IMR-90 (cell line): ENCODE measurements around the gene ST6GALNAC4. TPM values are rescaled to one million over a fixed set of nuclear protein-coding genes. Genes with fewer than 3 reads are reported as not detected.

Experiments
- ATAC-seq: fragments of 200-7000 bp; cut with Tn5 transposase; 2 replicates; pipeline ENCODE4 v1.9.1; 2020; ENCODE audit warnings: low read depth, mild to moderate bottlenecking, moderate library complexity
- BruUV-seq: library from RNA; stranded (reverse); fragments of 400-500 nt; replicated peaks from 2 replicates; lab custom pipeline; 2021; lab: Mats Ljungman, UMichigan
- CTCF ChIA-PET: fragments of 300-600 bp; formaldehyde crosslinking; extraction: SDS; loops from one replicate; lab custom pipeline; 2021; ENCODE audit warnings: antibody characterized with exemption; lab: Yijun Ruan, JAX
- POLR2A ChIA-PET: fragments of 300-600 bp; sonication (Branson Sonifier 250); formaldehyde crosslinking; loops from one replicate; lab custom pipeline; 2022; ENCODE audit warnings: antibody characterized with exemption; ENCODE audit not compliant: unreplicated experiment; lab: Charles Lee
- DNase-seq: peaks from one replicate; pipeline ENCODE4 v3.0.0; 2013
- H2AFZ ChIP-seq: replicated peaks from 2 replicates; pipeline ENCODE3; 2013; ENCODE audit warnings: low read length, mild to moderate bottlenecking; ENCODE audit not compliant: poor library complexity
- H2AK5ac ChIP-seq: 2 replicates; pipeline ENCODE4 v1.6.1; 2013; ENCODE audit warnings: low read depth, low read length, inconsistent platforms
- H2AK9ac ChIP-seq: replicated peaks from 2 replicates; pipeline ENCODE3; 2013; ENCODE audit warnings: mild to moderate bottlenecking, low read depth, low read length, moderate library complexity; ENCODE audit not compliant: poor library complexity
- H2BK120ac ChIP-seq: 2 replicates; pipeline ENCODE4 v1.6.1; 2013; ENCODE audit warnings: low read depth, low read length, inconsistent platforms
- H2BK15ac ChIP-seq: 3 replicates; pipeline ENCODE4 v1.6.1; 2013; ENCODE audit warnings: low read depth, low read length, inconsistent platforms
- H2BK20ac ChIP-seq: 2 replicates; pipeline ENCODE4 v1.6.1; 2013; ENCODE audit warnings: low read depth, mild to moderate bottlenecking, inconsistent platforms, low read length, moderate library complexity
- H2BK5ac ChIP-seq: 2 replicates; pipeline ENCODE4 v1.6.1; 2013; ENCODE audit warnings: mild to moderate bottlenecking, low read depth, low read length, inconsistent platforms; ENCODE audit not compliant: poor library complexity, severe bottlenecking
- H3K14ac ChIP-seq: replicated peaks from 2 replicates; pipeline ENCODE4 v1.6.1; 2013; ENCODE audit warnings: low read depth, low read length, inconsistent platforms
- H3K18ac ChIP-seq: 2 replicates; pipeline ENCODE4 v1.6.1; 2013; ENCODE audit warnings: low read depth, low read length, control low read depth
- H3K23ac ChIP-seq: 2 replicates; pipeline ENCODE4 v1.6.1; 2013; ENCODE audit warnings: low read depth, low read length, inconsistent platforms
- H3K27ac ChIP-seq: 2 replicates; pipeline ENCODE4 v1.5.1; 2013; ENCODE audit warnings: mild to moderate bottlenecking, control low read depth, low read length; ENCODE audit not compliant: insufficient read depth
- H3K27me3 ChIP-seq: 2 replicates; pipeline ENCODE4 v1.6.1; 2013; ENCODE audit warnings: low read length; ENCODE audit not compliant: control insufficient read depth, insufficient read depth
- H3K36me3 ChIP-seq: 2 replicates; pipeline ENCODE4 v1.6.1; 2013; ENCODE audit warnings: low read length, mixed read lengths; ENCODE audit not compliant: control insufficient read depth, insufficient read depth
- H3K4ac ChIP-seq: 2 replicates; pipeline ENCODE4 v1.6.1; 2013; ENCODE audit warnings: low read depth, low read length, inconsistent platforms
- H3K4me1 ChIP-seq: 2 replicates; pipeline ENCODE4 v1.6.1; 2013; ENCODE audit warnings: low read length, mixed read lengths; ENCODE audit not compliant: control insufficient read depth, insufficient read depth
- H3K4me2 ChIP-seq: 2 replicates; pipeline ENCODE4 v1.6.1; 2013; ENCODE audit warnings: low read depth, mild to moderate bottlenecking, control low read depth, low read length, moderate library complexity
- H3K4me3 ChIP-seq: 2 replicates; pipeline ENCODE4 v1.5.1; 2013; ENCODE audit warnings: low read depth, mild to moderate bottlenecking, control low read depth, low read length, moderate library complexity; ENCODE audit not compliant: insufficient read depth
- H3K56ac ChIP-seq: 2 replicates; pipeline ENCODE4 v1.6.1; 2013; ENCODE audit warnings: low read length, inconsistent platforms; ENCODE audit not compliant: insufficient read depth; ENCODE audit errors: extremely low read depth
- H3K79me1 ChIP-seq, 2 experiments: 2 replicates each; pipeline ENCODE4 v1.6.1; 2013; ENCODE audit warnings: low read length in 2 of 2, inconsistent platforms in 1 of 2, low read depth in 1 of 2
- H3K9ac ChIP-seq: 2 replicates; pipeline ENCODE4 v1.6.1; 2013; ENCODE audit warnings: low read depth, low read length, control low read depth
- H3K9me1 ChIP-seq: 2 replicates; pipeline ENCODE4 v1.6.1; 2013; ENCODE audit warnings: low read length, inconsistent platforms; ENCODE audit not compliant: insufficient read depth
- H3K9me3 ChIP-seq: 2 replicates; pipeline ENCODE4 v1.6.1; 2013; ENCODE audit warnings: low read length; ENCODE audit not compliant: control insufficient read depth, insufficient read depth
- H4K20me1 ChIP-seq: 2 replicates; pipeline ENCODE4 v1.6.1; 2013; ENCODE audit warnings: low read length, inconsistent platforms; ENCODE audit not compliant: insufficient read depth
- H4K5ac ChIP-seq: 2 replicates; pipeline ENCODE4 v1.6.1; 2013; ENCODE audit warnings: mild to moderate bottlenecking, low read depth, low read length, control low read depth
- H4K8ac ChIP-seq, 2 experiments: 2 replicates each; pipeline ENCODE4 v1.6.1; 2013; ENCODE audit warnings: low read depth in 2 of 2, low read length in 2 of 2, control low read depth in 1 of 2, inconsistent platforms in 1 of 2
- H4K91ac ChIP-seq: 2 replicates; pipeline ENCODE4 v1.6.1; 2013; ENCODE audit warnings: low read depth, low read length, inconsistent platforms; ENCODE audit not compliant: insufficient read depth
- BHLHE40 ChIP-seq: fragments of 150-350 bp; IDR thresholded peaks from 2 replicates; pipeline ENCODE4 v1.6.1; 2016; ENCODE audit warnings: mild to moderate bottlenecking, low read depth, low read length
- CEBPB ChIP-seq: IDR thresholded peaks from 2 replicates; pipeline ENCODE4 v1.6.1; 2012; ENCODE audit warnings: low read depth, low read length, improper control_type of control experiment
- CHD1 ChIP-seq: IDR thresholded peaks from 2 replicates; pipeline ENCODE4 v1.6.1; 2012; ENCODE audit warnings: low read depth, low read length, improper control_type of control experiment
- FOS ChIP-seq: fragments of 150-350 bp; IDR thresholded peaks from 2 replicates; pipeline ENCODE4 v1.6.1; 2016; ENCODE audit warnings: low read depth, low read length
- MAFK ChIP-seq: IDR thresholded peaks from 2 replicates; pipeline ENCODE4 v1.6.1; 2012; ENCODE audit warnings: low read depth, low read length, improper control_type of control experiment
- MAZ ChIP-seq: IDR thresholded peaks from 2 replicates; pipeline ENCODE4 v1.6.1; 2012; ENCODE audit warnings: low read depth, mild to moderate bottlenecking, low read length, improper control_type of control experiment, moderate library complexity, borderline replicate concordance
- MXI1 ChIP-seq: IDR thresholded peaks from 2 replicates; pipeline ENCODE4 v1.6.1; 2012; ENCODE audit warnings: low read depth, mild to moderate bottlenecking, low read length, moderate library complexity, borderline replicate concordance
- NFE2L2 ChIP-seq: fragments of 150-350 bp; IDR thresholded peaks from 2 replicates; pipeline ENCODE4 v1.6.1; 2016; ENCODE audit warnings: low read depth, mild to moderate bottlenecking, low read length
- POLR2A ChIP-seq: IDR thresholded peaks from 2 replicates; pipeline ENCODE4 v1.6.1; 2012; ENCODE audit warnings: mild to moderate bottlenecking, low read depth, low read length
- RAD21 ChIP-seq: IDR thresholded peaks from 2 replicates; pipeline ENCODE4 v1.6.1; 2012; ENCODE audit warnings: low read length, improper control_type of control experiment
- RCOR1 ChIP-seq: IDR thresholded peaks from 2 replicates; pipeline ENCODE4 v1.6.1; 2012; ENCODE audit warnings: mild to moderate bottlenecking, low read length, improper control_type of control experiment; ENCODE audit not compliant: insufficient replicate concordance
- RFX5 ChIP-seq: IDR thresholded peaks from 2 replicates; pipeline ENCODE4 v1.8.0; 2012; ENCODE audit warnings: low read depth, mild to moderate bottlenecking, low read length, moderate library complexity
- SMC3 ChIP-seq: fragments of 150-350 bp; IDR thresholded peaks from 2 replicates; pipeline ENCODE4 v1.6.1; 2016; ENCODE audit warnings: low read depth, mild to moderate bottlenecking, antibody characterized with exemption, low read length, moderate library complexity
- WGBS, 2 experiments: methylation state at CpG; one replicate each; pipeline versions ENCODE4 v1.1.5 to v1.1.7; 2013; ENCODE audit warnings: missing lambda C conversion rate in 2 of 2; ENCODE audit not compliant: insufficient read length in 1 of 2; ENCODE audit errors: extremely low coverage in 2 of 2; 5-methylcytosine and 5-hydroxymethylcytosine counted together
- dilution Hi-C: fragments of 300-500 bp; cut with HindIII; formaldehyde crosslinking; loops from one replicate; pipeline ENCODE4 v1.14.3; 2018; ENCODE audit warnings: low sequenced_read_pairs; ENCODE audit not compliant: unreplicated experiment
- in situ Hi-C: fragments of 300-500 bp; cut with MboI; formaldehyde crosslinking; loops from 3 replicates; pipeline ENCODE4 v1.14.3; 2019; ENCODE audit warnings: low sequenced_read_pairs, inconsistent platforms, mixed read lengths
- intact Hi-C: fragments of 100-400 bp; cut with micrococcal nuclease; formaldehyde crosslinking; loops from 2 replicates; pipeline ENCODE4 v1.10.0; 2022
- polyA plus RNA-seq, 3 experiments: library from polyadenylated mRNA; depleted of rRNA; stranded (reverse); fragments of >200 nt; gene quantifications; 2 replicates each; pipeline ENCODE4 v1.2.3, GENCODE V29; 2012; ENCODE audit warnings: low replicate concordance in 1 of 3
- total RNA-seq: library from RNA; depleted of rRNA; stranded (reverse); fragments of >200 nt; gene quantifications from 2 replicates; pipeline ENCODE4 v1.2.3, GENCODE V29; 2012
- TF ChIP-seq, protein P1 (sequence below): fragments of 150-350 bp; IDR thresholded peaks from 2 replicates; pipeline ENCODE4 v1.6.1; 2016; ENCODE audit warnings: low read depth, mild to moderate bottlenecking, low read length, moderate library complexity, borderline replicate concordance
- TF ChIP-seq, protein P2 (sequence below): conservative IDR thresholded peaks from 2 replicates; pipeline ENCODE4 v1.5.1; 2012; ENCODE audit warnings: mild to moderate bottlenecking, low read depth, low read length, improper control_type of control experiment

The ST6GALNAC4 gene
- total and polyA plus RNA-seq, 2 of the 4 experiments (the other 2 are of a cell fraction) = 12.5 to 32.9 TPM

DNA sequence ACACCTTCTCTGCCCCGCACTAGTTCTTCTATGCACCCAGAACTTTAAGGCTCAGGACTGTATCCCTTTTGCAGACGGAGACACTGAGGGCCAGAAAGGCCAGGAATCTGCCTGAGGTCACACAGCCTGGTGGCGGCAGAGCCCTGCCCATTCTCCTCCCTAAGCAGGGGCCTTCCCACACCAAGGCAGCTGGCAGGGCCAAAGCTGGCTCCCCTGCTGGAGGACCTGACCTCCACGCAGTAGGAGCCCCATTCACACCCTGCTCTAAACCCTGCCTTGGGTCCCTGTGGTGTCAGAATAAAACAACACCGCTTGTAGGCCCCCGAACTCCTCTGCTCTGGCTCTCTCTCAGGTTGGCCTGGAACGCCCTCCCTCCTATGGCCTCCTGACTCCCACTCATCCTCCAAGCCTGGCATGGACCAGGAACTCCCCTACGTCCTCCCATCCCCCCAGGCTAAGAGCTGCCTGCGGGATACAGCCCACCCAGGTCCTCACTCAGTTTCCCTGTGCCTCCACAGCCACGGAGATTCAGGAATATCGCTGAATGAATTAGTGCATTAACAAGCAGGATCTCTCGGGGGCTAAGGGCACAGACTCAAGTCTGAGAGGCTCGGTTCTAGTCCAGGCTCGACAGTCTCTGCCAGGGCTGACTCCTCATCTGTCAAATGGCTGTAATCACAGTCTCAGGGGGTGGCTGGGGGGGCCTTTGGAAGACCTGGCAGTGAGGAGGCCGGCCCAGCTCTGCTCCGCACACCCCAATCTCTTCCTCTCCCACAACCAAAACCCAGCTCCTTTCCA lies 20.2 kb downstream of the ST6GALNAC4 start:
- Histone ChIP-seq H3K4ac (no peak overlapping the region), H2AK9ac (peak overlapping the region; percentile 15), H3K4me1 (peaks cover 20% of the 10 kb centered on the region), H4K8ac (peak overlapping the region in 1 of 2 experiments; percentile 22; a peak in 1 of 4 replicates), H3K18ac (no peak overlapping the region), H3K27me3 (no peaks in the 10 kb centered on the region), H2BK120ac (no peak overlapping the region), H3K23ac (0 out of 2 replicates have a peak overlapping the region, but pooled peaks have one; percentile 5), H4K91ac (no peak overlapping the region; the same call in 1 of the 2 replicates), H2AK5ac (no peak overlapping the region; the same call in 1 of the 2 replicates), H3K4me3 (no peak overlapping the region; the same call in 1 of the 2 replicates), H3K9me3 (peaks cover 15% of the 10 kb centered on the region), H3K27ac (peak overlapping the region; percentile 63; the same call in 1 of the 2 replicates), H2BK5ac (no peak overlapping the region), H4K5ac (no peak overlapping the region), H3K9me1 (peaks cover 12% of the 10 kb centered on the region), H2BK15ac (no peak overlapping the region), H3K56ac (no peak overlapping the region), H4K20me1 (peaks cover 27% of the 10 kb centered on the region), H2AFZ (peak overlapping the region; percentile 72), H3K4me2 (peak overlapping the region; percentile 82), H3K79me1 (peaks cover 19 to 63% of the 10 kb centered on the region in 2 experiments), H3K9ac (peak overlapping the region; percentile 26; the same call in 1 of the 2 replicates), H3K14ac (no peak overlapping the region), H2BK20ac (no peak overlapping the region), H3K36me3 (peaks cover 39% of the 10 kb centered on the region)
- intact Hi-C loops = no loop called here
- no peak for TF ChIP-seq RCOR1
- no peak for TF ChIP-seq MAFK
- TF ChIP-seq RFX5 = no peak
- TF ChIP-seq NFE2L2 = no peak
- no peak for TF ChIP-seq MXI1
- no peak for TF ChIP-seq BHLHE40
- TF ChIP-seq CHD1 = no peak
- TF ChIP-seq, protein P1, sequence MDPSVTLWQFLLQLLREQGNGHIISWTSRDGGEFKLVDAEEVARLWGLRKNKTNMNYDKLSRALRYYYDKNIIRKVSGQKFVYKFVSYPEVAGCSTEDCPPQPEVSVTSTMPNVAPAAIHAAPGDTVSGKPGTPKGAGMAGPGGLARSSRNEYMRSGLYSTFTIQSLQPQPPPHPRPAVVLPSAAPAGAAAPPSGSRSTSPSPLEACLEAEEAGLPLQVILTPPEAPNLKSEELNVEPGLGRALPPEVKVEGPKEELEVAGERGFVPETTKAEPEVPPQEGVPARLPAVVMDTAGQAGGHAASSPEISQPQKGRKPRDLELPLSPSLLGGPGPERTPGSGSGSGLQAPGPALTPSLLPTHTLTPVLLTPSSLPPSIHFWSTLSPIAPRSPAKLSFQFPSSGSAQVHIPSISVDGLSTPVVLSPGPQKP = no peak
- no peak for TF ChIP-seq SMC3
- no peak for TF ChIP-seq RAD21
- no peak for TF ChIP-seq FOS
- TF ChIP-seq MAZ = no peak
- TF ChIP-seq, protein P2, sequence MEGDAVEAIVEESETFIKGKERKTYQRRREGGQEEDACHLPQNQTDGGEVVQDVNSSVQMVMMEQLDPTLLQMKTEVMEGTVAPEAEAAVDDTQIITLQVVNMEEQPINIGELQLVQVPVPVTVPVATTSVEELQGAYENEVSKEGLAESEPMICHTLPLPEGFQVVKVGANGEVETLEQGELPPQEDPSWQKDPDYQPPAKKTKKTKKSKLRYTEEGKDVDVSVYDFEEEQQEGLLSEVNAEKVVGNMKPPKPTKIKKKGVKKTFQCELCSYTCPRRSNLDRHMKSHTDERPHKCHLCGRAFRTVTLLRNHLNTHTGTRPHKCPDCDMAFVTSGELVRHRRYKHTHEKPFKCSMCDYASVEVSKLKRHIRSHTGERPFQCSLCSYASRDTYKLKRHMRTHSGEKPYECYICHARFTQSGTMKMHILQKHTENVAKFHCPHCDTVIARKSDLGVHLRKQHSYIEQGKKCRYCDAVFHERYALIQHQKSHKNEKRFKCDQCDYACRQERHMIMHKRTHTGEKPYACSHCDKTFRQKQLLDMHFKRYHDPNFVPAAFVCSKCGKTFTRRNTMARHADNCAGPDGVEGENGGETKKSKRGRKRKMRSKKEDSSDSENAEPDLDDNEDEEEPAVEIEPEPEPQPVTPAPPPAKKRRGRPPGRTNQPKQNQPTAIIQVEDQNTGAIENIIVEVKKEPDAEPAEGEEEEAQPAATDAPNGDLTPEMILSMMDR = no peak
- no peak for TF ChIP-seq POLR2A
- TF ChIP-seq CEBPB = no peak
- dilution Hi-C loops = no loop called here
- ChIA-PET POLR2A (no interaction called here), CTCF (no interaction called here)
- WGBS, 2 experiments = 42% methylated on average over 4 of the region's 16 CpGs; no CpG with 5 or more reads in 1 of the 2 experiments
- DNase-seq = no peak
- no peak for ATAC-seq
- in situ Hi-C loops = no loop called here
- BruUV-seq = no TSS peak
